NOMO-1 treated with dmso at 0.1 percent for 144 hours (cell line): ENCODE data around the gene CFAP221.

Experiments
- DNase-seq: peaks from one replicate; lab custom pipeline; 2025; ENCODE audit not compliant: unreplicated experiment; lab: John Stamatoyannopoulos, UW

Gene CFAP221

DNA sequence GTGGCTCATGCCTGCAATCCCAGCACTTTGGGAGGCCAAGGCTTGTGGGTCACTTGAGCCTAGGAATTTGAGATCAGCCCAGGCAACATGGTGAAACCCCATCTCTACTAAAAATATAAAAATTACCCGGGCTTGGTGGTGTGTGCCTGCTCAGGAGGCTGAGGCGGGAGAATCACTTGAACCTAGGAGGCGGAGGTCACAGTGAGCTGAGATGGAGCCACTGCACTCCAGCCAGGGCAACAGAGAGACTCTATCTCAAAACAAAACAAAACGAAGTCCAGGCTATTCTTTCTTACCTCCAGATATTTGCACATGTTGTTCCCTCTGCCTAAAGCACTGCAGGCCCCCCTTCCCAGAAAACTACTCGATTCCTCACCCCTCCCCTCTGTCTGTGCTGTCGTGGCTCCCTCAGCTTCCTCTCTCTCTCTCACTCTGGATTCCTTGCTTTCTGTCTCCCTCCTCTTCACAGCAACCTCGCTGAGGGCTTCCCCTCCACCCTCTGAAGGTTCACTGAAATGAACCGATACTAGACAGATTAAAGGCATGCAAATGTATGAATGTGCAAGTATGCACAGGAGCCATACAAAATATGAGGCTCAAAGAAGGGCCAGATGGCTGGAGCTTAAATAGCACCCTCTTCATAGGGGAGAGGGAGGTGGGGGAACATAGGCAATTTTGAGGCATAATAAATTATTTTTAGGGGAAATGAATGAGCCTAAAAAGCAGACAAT, 153.2 kb downstream of the CFAP221 start:
- DNase-seq: no peak

DNA sequence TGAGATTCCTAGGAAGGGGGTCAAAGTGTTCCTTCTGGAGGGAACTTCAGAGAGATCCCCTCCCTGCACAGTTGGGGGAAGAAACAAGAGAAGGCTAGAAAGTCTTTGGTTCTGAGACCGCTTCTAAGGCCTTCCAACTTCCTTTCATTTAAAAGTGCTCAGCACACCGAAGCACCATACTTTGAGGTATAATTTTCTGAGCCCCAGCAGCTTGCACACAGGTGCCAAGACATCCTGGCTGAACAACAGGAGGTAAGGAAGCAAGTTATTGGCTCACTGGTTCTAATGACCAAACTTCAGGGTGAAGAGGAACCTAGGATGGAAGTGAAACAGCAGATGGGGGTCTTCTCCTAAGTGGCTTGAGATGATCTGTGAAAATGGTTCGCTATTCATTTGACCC, 154.0 kb downstream of the CFAP221 start:
- no peak for DNase-seq

DNA sequence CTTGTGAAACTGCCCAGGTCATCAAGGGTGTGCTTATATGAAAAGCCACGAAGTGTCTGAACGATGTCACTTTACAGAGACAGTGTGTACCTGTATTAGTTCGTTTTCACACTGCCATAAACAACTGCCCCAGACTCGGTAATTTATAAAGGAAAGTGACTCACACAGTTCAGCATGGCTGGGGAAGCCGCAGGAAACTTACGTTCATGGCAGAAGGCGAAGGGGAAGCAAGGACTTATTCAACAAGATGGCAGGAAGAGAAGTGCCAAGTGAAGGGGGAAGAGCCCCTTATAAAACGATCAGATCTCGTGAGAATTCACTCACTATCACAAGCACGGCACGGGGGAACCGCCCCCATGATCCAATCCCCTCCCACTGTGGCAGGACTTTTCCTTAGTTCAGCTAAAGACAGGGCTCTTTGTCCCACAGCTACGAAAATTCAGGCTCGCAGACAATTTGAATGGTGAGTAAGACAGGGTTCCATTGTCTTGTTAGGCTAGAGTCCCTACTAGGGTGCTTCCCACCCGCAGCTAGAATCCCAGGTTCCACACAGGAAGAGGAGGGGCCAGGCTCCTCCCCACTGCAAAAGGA, 154.9 kb downstream of the CFAP221 start:
- DNase-seq: no peak

DNA sequence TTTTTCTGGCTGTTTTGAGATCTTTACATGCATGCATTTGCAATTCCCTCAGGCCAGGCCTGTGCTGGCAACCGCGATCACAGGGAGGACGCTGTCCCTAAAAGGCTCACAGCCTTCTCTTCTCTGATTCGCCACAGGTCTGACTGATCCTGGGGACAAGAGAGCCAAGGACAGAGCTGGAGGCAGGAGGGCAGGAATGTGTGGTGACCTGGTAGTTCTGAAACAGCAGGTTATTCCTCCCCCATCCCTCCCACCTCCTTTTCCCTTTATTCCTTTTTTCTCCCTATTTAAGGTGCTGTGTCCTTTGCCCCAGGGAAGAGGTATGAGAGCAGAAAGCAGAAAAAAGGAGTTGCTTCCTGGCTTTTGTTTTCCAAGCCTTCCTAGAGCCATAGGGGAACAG, 156.6 kb downstream of the CFAP221 start:
- no peak for DNase-seq

DNA sequence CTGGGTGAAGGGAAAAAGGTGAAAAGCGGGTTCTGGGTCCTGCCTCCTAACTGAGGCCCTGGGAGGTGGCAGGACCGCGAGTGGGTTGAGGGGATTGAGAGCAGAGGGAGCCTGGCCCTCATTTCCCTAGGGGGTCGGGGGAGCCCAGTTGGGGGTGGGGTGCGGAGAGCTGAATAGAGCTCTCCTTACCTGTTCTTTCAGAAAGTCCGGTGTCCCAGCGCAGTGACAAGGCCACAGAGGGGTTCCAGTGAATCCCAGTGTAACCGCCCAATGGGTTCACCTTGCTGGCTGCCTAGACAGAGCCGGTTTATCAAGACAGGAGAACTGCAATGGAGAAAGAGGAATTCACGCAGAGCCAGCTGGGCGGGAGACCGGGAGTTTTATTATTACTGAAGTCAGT, 157.1 kb downstream of the CFAP221 start:
- no peak for DNase-seq

DNA sequence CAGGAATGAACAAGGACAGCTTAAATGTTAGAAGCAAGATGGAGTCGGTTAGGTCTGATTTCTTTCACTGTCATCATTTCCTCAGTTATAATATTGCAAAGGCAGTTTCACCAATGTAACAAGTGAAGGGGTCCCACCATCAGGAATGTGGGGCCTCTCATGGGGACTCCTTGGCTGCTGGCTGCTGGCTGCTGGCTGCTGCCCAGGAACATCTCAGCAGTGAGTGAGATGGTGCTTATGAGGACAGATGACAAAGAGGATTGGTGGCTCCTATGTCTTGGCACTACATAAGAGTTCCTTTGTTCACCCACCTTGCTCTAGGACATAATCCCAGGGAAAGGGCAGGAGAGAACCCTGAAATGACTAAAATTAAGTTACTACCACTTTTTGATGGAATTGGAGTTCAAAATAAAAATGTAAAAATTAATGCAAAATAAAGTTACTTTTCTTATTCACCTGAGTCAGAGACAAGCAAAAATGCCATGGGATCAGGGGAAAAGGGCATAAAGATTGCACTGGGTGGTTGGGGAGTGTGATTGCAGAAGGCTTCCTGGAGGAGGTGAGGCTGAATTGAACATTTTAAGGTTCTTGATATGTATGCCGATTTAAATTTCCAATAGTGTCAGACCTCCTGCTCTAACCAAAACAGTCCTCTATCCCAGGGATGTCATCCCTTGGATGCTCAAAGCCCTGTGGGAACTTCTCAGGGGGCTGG, 158.1 kb downstream of the CFAP221 start:
- DNase-seq: no peak

DNA sequence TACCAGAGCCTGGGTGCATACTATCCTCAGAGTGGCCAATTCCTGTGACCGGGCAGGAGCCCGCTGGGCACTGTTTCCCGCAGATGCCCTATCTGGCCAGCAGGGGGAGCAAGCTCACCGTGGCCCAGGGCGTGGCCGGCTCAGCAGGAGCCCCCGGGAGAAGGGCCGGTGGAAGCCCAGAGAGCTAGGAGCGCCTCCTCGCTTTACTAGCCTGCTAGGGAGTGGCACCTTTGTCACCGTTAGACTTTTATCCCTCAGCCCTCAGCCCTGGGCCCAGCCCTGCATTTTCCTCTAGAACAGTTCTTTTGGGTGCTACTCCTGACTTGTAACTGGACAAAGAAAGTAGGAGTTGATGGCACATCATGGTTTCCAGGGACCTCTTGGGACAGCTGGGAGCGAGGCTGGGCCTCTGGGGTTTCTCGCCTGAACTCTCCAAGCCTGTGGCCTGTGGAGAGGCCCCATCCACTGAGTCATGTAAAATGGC, 158.7 kb downstream of the CFAP221 start:
- peak; percentile 4 for DNase-seq

DNA sequence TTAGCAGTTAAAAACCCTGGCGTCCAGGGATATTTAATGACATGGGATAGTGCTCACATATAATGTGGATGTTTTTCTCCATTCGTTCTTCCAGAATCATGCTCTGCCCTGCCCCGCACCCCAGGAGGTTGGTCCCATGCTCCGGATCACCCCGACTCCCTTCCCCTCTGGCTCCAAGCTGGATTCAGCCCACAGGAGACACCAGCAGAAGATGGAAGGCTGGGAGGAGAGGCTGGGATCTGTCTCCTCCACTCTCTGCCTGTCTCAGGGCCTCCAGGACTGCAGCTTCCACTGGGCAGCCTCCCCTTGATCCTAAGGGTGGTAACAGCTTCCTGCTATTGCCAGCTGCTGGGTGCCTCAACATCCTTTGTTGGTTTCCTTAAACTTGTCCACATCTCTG, 159.3 kb downstream of the CFAP221 start:
- no peak for DNase-seq

DNA sequence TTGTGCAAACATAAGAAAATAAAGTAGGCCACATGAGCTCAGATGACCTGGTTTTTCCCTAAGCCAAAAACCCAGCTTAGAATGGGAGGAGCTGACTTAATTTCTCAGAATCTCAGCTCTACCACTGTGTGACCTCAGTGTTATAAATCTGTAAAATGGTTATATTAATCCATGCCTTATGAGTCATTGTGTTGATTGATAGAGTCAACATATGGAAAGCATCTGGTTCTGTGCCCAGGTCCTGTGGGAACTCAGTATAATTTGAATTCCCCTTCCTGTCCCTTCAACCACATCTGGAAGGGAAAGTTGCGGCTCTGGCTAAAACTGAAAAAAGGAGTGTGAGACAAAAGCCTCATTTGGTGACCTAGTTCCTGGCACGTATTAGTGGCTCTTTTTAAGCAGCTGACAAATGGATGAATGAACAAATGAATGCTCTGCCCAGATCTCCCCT, 160.4 kb downstream of the CFAP221 start:
- no peak for DNase-seq

DNA sequence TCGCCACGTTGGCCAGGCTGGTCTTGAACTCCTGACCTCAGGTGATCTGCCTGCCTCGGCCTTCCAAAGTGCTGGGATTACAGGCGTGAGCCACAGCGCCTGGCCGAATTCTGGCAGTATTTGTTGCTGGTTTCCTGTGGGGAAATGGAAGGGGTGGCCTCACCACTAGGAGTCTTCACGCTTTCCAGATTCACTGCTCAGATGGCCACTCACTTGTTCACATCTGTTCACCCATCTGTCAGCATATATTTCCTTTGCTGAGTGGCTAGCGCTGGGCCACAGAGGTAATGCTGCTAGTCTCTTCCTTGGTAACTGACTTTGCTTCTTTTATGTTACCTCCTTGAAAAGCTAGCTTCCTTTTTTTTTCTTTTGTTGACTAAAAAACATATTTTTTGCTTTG, 162.0 kb downstream of the CFAP221 start:
- no peak for DNase-seq
